VCaP (cell line): ENCODE measurements around the gene PTGFRN.

Experiments used
- H3K27ac ChIP-seq: fragments of 450-650 bp; 2 replicates; pipeline ENCODE4 v1.5.1; 2017
- TF ChIP-seq, protein P1 (sequence below): fragments of 450-650 bp; conservative IDR thresholded peaks from 2 replicates; pipeline ENCODE4 v1.5.1; 2017; ENCODE audit warnings: mild to moderate bottlenecking, moderate library complexity

PTGFRN gene

DNA sequence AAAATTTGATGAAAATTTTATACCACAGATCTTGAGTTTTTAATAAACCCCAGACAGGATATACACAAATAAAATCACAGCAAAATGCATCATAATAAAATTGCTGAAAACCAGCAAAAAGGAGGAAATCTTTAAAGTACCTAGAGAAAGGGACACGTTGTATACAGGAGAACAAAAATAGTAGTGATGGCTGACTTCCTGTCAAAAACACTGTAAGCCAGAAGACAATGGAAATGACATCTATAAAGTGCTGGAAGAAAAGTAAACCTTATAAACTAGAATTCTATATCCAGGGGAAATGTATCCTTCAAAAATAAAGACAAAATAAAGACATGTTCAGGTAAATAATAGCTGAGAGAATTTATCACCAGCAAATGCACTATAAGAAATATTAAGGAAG, 14.6 kb upstream of the PTGFRN start:
- no peak overlapping the region for H3K27ac ChIP-seq
- TF ChIP-seq, protein P1, sequence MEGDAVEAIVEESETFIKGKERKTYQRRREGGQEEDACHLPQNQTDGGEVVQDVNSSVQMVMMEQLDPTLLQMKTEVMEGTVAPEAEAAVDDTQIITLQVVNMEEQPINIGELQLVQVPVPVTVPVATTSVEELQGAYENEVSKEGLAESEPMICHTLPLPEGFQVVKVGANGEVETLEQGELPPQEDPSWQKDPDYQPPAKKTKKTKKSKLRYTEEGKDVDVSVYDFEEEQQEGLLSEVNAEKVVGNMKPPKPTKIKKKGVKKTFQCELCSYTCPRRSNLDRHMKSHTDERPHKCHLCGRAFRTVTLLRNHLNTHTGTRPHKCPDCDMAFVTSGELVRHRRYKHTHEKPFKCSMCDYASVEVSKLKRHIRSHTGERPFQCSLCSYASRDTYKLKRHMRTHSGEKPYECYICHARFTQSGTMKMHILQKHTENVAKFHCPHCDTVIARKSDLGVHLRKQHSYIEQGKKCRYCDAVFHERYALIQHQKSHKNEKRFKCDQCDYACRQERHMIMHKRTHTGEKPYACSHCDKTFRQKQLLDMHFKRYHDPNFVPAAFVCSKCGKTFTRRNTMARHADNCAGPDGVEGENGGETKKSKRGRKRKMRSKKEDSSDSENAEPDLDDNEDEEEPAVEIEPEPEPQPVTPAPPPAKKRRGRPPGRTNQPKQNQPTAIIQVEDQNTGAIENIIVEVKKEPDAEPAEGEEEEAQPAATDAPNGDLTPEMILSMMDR = no peak

DNA sequence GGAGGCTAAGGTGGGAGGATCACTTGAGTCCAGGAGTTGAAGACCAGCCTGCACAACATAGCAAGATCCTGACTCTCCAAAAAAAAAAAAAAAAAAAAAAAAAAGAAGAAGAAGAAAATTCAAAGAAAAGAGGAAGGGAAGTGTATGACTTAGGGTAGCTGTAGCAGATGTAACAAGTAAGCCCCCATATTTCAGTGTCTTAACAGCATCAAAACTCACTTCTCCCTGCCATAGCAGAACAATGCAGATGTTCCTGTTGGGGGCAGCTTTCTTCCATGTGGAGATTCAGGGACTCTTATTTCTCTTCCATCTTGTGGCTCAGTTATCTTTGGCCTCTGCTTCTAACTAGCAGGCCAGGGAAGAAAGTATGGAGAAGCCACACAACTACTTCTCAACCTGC, 10.2 kb upstream of the PTGFRN start:
- H3K27ac ChIP-seq = no peak overlapping the region
- TF ChIP-seq, protein P1 = no peak

DNA sequence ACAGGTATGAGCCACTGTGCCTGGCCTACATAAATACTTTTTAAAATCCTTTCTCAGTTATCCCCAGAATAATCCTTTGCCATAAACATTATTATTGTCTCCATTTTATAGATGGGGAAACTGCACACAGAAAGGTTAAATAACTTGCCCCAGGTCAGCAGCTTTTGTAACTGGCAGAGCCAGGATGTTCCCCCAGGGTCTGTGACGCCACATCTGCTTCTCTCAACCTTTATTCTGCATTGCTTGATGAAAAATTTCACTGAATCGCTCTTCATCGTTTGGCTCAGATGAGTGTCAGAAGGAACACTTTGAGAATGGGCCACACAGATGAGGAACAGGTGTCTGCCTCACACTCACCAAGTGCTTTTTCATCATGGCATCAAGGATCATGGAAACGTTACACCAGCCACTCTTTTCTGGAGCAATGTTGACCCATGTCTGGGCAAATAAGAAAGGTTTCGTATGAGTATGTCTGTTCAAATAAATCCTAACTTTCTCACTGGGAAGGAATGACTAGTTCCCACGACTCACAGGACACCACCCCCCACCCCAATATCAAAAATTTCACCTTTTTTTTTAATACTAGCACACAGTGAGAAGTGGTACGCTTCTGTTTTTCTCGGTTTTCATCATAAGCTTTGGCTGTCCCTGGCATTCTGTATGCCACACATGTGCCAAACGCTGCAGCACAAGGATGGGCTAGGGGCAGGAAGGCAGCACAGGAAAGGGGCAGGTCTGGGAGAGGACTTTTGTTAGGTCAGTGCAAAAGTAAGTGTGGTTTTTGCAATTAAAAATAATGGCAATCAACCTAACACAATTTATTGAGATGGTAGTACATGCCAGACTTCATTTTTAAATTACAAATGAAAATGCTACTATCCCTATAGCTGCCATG, 9.0 kb upstream of the PTGFRN start:
- H3K27ac ChIP-seq = no peak overlapping the region
- TF ChIP-seq, protein P1 = no peak

DNA sequence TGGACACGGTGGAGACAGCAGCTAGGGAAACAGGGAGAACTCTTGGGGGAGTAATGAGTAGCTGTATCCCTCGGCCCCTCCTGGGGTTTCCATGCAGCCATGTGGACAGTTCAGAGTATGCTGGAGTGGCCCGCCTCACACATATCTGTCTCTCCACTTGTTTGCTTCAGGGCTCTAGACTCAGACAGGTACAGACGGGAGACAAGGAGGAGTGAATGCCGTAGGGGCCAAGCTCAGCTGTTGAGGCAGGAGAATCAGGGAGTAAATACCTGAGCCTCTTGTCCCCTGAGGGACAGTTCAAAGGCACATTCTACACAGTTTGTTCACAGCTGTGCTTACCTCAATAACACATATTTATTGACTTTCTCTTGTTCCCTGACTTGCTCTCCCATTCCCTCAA, 7.7 kb upstream of the PTGFRN start:
- H3K27ac ChIP-seq = no peak overlapping the region
- TF ChIP-seq, protein P1 = no peak

DNA sequence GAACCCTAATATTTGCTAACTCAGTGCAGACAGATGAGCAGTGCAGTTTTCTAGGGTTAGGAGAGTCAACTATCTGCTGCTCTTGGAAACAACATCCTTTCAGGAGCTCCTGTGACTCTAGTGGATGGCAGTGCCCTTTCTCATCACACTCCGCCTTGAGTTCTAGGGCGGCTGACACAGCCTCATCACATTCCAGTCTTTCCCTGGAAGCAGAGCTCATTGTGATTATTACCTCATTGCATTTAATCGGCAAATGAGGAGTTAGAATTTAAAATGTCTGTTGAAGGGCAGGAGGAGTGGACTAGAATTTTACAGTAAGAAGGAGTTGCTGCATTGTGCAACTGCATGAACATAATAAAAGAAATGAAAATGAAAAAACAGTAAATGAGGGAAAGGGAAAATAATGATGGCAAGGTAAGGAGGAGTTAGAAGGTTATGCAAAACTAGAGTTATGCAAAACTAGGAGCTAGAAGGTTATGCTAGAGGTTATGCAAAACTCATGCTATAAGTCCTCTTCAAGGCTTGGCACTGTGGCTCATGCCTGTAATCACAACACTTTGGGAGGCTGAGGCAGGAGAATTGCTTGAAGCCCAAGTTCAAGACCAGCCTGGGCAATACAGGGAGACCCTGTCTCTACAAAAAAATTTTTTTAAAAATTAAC, 6.9 kb upstream of the PTGFRN start:
- TF ChIP-seq, protein P1 = no peak
- H3K27ac ChIP-seq = no peak overlapping the region

DNA sequence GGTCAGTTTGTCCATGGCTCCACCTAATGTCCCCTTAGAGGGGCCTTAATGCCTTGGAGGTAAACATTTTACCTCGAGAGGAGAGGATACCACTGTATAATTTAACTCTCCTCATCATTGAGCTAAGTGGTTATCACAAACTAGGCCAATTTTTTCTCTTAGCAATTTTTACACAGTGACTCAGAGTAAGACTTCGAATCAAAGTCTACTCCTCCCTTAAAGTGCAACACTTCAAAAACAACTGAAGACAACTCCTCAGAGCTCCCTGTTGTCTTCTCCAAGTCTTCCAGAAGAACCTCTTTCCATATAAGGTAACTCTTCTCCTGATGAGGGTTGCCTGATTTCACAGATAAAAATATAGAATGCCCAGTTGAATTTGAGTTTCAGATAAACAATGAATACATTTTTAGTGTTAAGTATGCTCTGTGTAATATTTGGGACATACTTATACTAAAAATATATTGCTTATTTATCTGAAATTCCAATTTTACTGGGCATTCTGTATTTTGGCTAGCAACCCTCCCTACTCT, 4.9 kb upstream of the PTGFRN start:
- H3K27ac ChIP-seq = no peak overlapping the region
- TF ChIP-seq, protein P1 = no peak

DNA sequence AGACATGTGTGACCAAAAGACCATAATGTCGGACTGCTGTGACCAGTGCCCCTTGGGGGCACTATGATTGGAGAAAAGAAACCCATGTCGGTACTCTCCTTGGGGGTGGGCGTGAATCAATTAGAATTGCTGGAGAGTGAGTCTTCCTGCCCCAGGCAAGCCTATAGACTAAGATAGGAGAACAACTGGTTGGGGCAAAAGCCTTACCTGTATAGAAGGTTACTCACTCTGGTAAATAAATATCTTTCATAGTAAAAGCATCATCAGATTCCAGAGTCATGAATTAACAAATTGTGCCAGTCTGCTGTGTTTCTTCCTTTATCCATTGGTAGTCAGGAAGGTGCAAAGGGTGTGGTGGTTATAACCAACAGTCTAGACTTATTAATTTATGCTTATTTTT, 2.9 kb upstream of the PTGFRN start:
- TF ChIP-seq, protein P1 = no peak
- no peak overlapping the region for H3K27ac ChIP-seq
